H1 (cell line): ENCODE results near the gene ZNF521. TPM values are rescaled to one million over a fixed set of nuclear protein-coding genes. Genes with fewer than 3 reads are reported as not detected.

Experiments
- CTCF ChIA-PET: fragments of 300-600 bp; sonication (Branson Sonifier 250); formaldehyde crosslinking; loops from one replicate; lab custom pipeline; 2021; ENCODE audit not compliant: partially characterized antibody; lab: Charles Lee
- POLR2A ChIA-PET: fragments of 300-600 bp; sonication (Branson Sonifier 250); formaldehyde crosslinking; loops from one replicate; lab custom pipeline; 2021; ENCODE audit warnings: inconsistent platforms; ENCODE audit not compliant: partially characterized antibody; lab: Charles Lee
- DNase-seq, 2 experiments: peaks; one replicate each; pipeline versions ENCODE4 v3.0.0 to v3.0.0-alpha.2; 2010 to 2022; ENCODE audit warnings: low spot score in 2 of 2, low read depth in 1 of 2, mixed read lengths in 1 of 2
- FAIRE-seq: peaks from 2 replicates; lab custom pipeline; 2011; peaks lifted over from hg19 to GRCh38; lab: Jason Lieb, UNC
- H2AFZ ChIP-seq: 2 replicates; pipeline ENCODE4 v1.8.1; 2012; ENCODE audit warnings: low read length, inconsistent platforms
- H2AK5ac ChIP-seq: 2 replicates; pipeline ENCODE4 v1.6.1; 2013; ENCODE audit warnings: low read depth, low read length
- H2BK120ac ChIP-seq: replicated peaks from 2 replicates; pipeline ENCODE3; 2013; ENCODE audit warnings: low read depth, low read length, inconsistent platforms
- H2BK12ac ChIP-seq: 2 replicates; pipeline ENCODE4 v1.6.1; 2013; ENCODE audit warnings: low read depth, low read length
- H2BK15ac ChIP-seq: 2 replicates; pipeline ENCODE4 v1.6.1; 2013; ENCODE audit warnings: low read length
- H2BK20ac ChIP-seq: 2 replicates; pipeline ENCODE4 v1.6.1; 2013; ENCODE audit warnings: low read length
- H2BK5ac ChIP-seq: 2 replicates; pipeline ENCODE4 v1.6.1; 2013; ENCODE audit warnings: low read depth, low read length
- H3K14ac ChIP-seq: 2 replicates; pipeline ENCODE4 v1.6.1; 2013; ENCODE audit warnings: inconsistent platforms; ENCODE audit not compliant: insufficient read length
- H3K18ac ChIP-seq: 2 replicates; pipeline ENCODE4 v1.6.1; 2013; ENCODE audit warnings: low read length; ENCODE audit errors: extremely low read depth
- H3K23ac ChIP-seq: 2 replicates; pipeline ENCODE4 v1.6.1; 2013; ENCODE audit warnings: inconsistent platforms; ENCODE audit not compliant: insufficient read length
- H3K23me2 ChIP-seq: 2 replicates; pipeline ENCODE4 v1.6.1; 2013; ENCODE audit warnings: low read depth, low read length
- H3K27ac ChIP-seq: 2 replicates; pipeline ENCODE4 v1.6.1; 2011; ENCODE audit warnings: low read depth, low read length, inconsistent platforms
- H3K27me3 ChIP-seq, 4 experiments: replicated peaks in 1 of 4; 1 replicate in 1 of 4; 2 replicates in 3 of 4; pipeline versions ENCODE4 v1.6.1 to v1.8.1; 2011 to 2013; ENCODE audit warnings: low read length in 3 of 4, mild to moderate bottlenecking in 3 of 4, inconsistent platforms in 2 of 4, mixed read lengths in 2 of 4, moderate library complexity in 1 of 4; ENCODE audit not compliant: control insufficient read depth in 3 of 4, insufficient read depth in 3 of 4; ENCODE audit errors: extremely low read depth in 1 of 4
- H3K36me3 ChIP-seq, 4 experiments: 2 replicates each; pipeline versions ENCODE4 v1.6.1 to v1.8.1; 2011 to 2013; ENCODE audit warnings: mild to moderate bottlenecking in 4 of 4, low read length in 3 of 4, moderate library complexity in 2 of 4, control low read depth in 1 of 4, inconsistent platforms in 1 of 4; ENCODE audit not compliant: insufficient read depth in 4 of 4, control insufficient read depth in 2 of 4
- H3K4ac ChIP-seq: replicated peaks from 2 replicates; pipeline ENCODE3; 2013; ENCODE audit warnings: low read length, low read depth, mixed read lengths, inconsistent platforms; ENCODE audit not compliant: insufficient read length
- H3K4me1 ChIP-seq, 4 experiments: replicated peaks in 1 of 4; 1 replicate in 1 of 4; 2 replicates in 3 of 4; pipeline versions ENCODE4 v1.6.1 to v1.8.1; 2011 to 2013; ENCODE audit warnings: low read length in 3 of 4, inconsistent platforms in 2 of 4, mixed read lengths in 1 of 4; ENCODE audit not compliant: insufficient read depth in 4 of 4, control insufficient read depth in 3 of 4
- H3K4me2 ChIP-seq, 2 experiments: 2 replicates each; pipeline versions ENCODE4 v1.6.1 to v1.8.1; 2011 to 2013; ENCODE audit warnings: low read depth in 2 of 2, low read length in 2 of 2, control low read depth in 1 of 2, inconsistent platforms in 1 of 2, mild to moderate bottlenecking in 1 of 2; ENCODE audit not compliant: insufficient read depth in 1 of 2
- H3K4me3 ChIP-seq, 4 experiments: fragments of 200-600, 300-600 bp in 1 of 4; sonication (generic), shearing (Covaris generic), sonication (Bioruptor Twin) in 1 of 4; 2 replicates each; pipeline versions ENCODE4 v1.5.1 to v1.8.1; 2011 to 2016; ENCODE audit warnings: low read length in 4 of 4, low read depth in 3 of 4, control low read depth in 2 of 4, inconsistent platforms in 2 of 4, mild to moderate bottlenecking in 2 of 4, mixed read lengths in 1 of 4, moderate library complexity in 1 of 4; ENCODE audit not compliant: insufficient read depth in 2 of 4; ENCODE audit errors: extremely low read depth in 1 of 4
- H3K56ac ChIP-seq: replicated peaks from 2 replicates; pipeline ENCODE3; 2013; ENCODE audit warnings: low read depth, mild to moderate bottlenecking, mixed read lengths, low read length, inconsistent platforms; ENCODE audit not compliant: insufficient read length
- H3K79me1 ChIP-seq: 2 replicates; pipeline ENCODE4 v1.6.1; 2013; ENCODE audit warnings: low read depth, low read length, control low read depth
- H3K79me2 ChIP-seq, 2 experiments: 2 replicates each; pipeline versions ENCODE4 v1.6.1 to v1.8.1; 2012 to 2013; ENCODE audit warnings: low read length in 2 of 2, mild to moderate bottlenecking in 2 of 2, inconsistent platforms in 1 of 2; ENCODE audit not compliant: insufficient read depth in 2 of 2, control insufficient read depth in 1 of 2
- H3K9ac ChIP-seq, 4 experiments: replicated peaks in 1 of 4; 1 replicate in 1 of 4; 2 replicates in 3 of 4; pipeline versions ENCODE4 v1.6.1 to v1.8.1; 2011 to 2013; ENCODE audit warnings: low read depth in 3 of 4, low read length in 3 of 4, control low read depth in 2 of 4, mild to moderate bottlenecking in 2 of 4, moderate library complexity in 2 of 4, inconsistent platforms in 1 of 4; ENCODE audit errors: extremely low read depth in 1 of 4
- H3K9me3 ChIP-seq, 2 experiments: 2 replicates each; pipeline versions ENCODE4 v1.6.1 to v1.8.1; 2012 to 2013; ENCODE audit warnings: mild to moderate bottlenecking in 2 of 2, moderate library complexity in 2 of 2, control low read depth in 1 of 2, inconsistent platforms in 1 of 2, low read depth in 1 of 2, low read length in 1 of 2, mixed read lengths in 1 of 2; ENCODE audit not compliant: insufficient read depth in 2 of 2
- H4K20me1 ChIP-seq, 2 experiments: replicated peaks in 1 of 2; 2 replicates each; pipeline versions ENCODE3 to v1.8.1; 2011 to 2013; ENCODE audit warnings: inconsistent platforms in 2 of 2, low read length in 2 of 2, mild to moderate bottlenecking in 1 of 2; ENCODE audit not compliant: insufficient read depth in 2 of 2, control insufficient read depth in 1 of 2
- H4K5ac ChIP-seq: 2 replicates; pipeline ENCODE4 v1.6.1; 2013; ENCODE audit warnings: low read length, low read depth, mixed read lengths, inconsistent platforms; ENCODE audit not compliant: insufficient read length
- H4K8ac ChIP-seq: 2 replicates; pipeline ENCODE4 v1.8.0; 2013; ENCODE audit warnings: mild to moderate bottlenecking, moderate library complexity, low read length, inconsistent platforms; ENCODE audit not compliant: insufficient read depth; ENCODE audit errors: extremely low read depth
- H4K91ac ChIP-seq: replicated peaks from 2 replicates; pipeline ENCODE3; 2013; ENCODE audit warnings: low read length, mixed read lengths, inconsistent platforms; ENCODE audit not compliant: insufficient read length
- CBX8 ChIP-seq: fragments of 300-800, 300-1000 bp; sonication (generic); IDR thresholded peaks from 2 replicates; pipeline ENCODE4 v1.7.1; 2016; ENCODE audit warnings: low read depth, low read length, borderline replicate concordance
- TAF7 ChIP-seq: optimal IDR thresholded peaks from 2 replicates; pipeline ENCODE3; 2011; ENCODE audit warnings: low read depth, mild to moderate bottlenecking, inconsistent platforms, low read length, moderate library complexity, borderline replicate concordance
- WGBS, 2 experiments: shearing (Covaris generic) in 1 of 2; methylation state at CpG; one replicate each; pipeline versions ENCODE4 v1.1.6 to v1.1.7; 2013 to 2015; ENCODE audit warnings: low lambda C conversion rate in 2 of 2, mixed read lengths in 2 of 2, inconsistent platforms in 1 of 2, low coverage in 1 of 2, missing lambda C conversion rate in 1 of 2; ENCODE audit not compliant: insufficient replicate concordance in 2 of 2, insufficient coverage in 1 of 2, insufficient read length in 1 of 2; ENCODE audit errors: extremely low coverage in 1 of 2, missing lambda C conversion rate in 1 of 2; 5-methylcytosine and 5-hydroxymethylcytosine counted together
- polyA plus RNA-seq, 7 experiments: library from polyadenylated mRNA; depleted of rRNA in 3 of 7; stranded (reverse) in 5 of 7; unstranded in 2 of 7; fragments of >200 nt in 5 of 7; fragments of 200-250 nt in 2 of 7; gene quantifications; 1 replicate in 5 of 7; 2 replicates in 1 of 7; 4 replicates in 1 of 7; pipeline versions ENCODE4 v1.2.1 to v1.2.3, GENCODE V29; 2011 to 2013; ENCODE audit warnings: missing spikeins in 2 of 7, mixed read lengths in 2 of 7
- total RNA-seq: library from RNA; stranded (reverse); fragmentation: NEBNext Ultra II Directional; extraction: Animal tissue kit (Norgen Biotek cat#: 25700); gene quantifications from 2 replicates; pipeline ENCODE4 v1.2.1, GENCODE V29; 2021

The ZNF521 gene
- total and polyA plus RNA-seq, 2 of the 8 experiments (the other 6 are each of a cell fraction or from before 2014, with no cell fraction given) = 9.5 to 15.8 TPM

- H4K20me1 ChIP-seq = no peaks in the 10 kb centered on the region
- H3K4me3 ChIP-seq = no peak overlapping the region
- no peaks in the 10 kb centered on the region for H3K23me2 ChIP-seq
- no peak overlapping the region for H3K23ac ChIP-seq
- H3K9me3 ChIP-seq = no peaks in the 10 kb centered on the region
- peaks cover 0 to 2% (median 0%) of the 10 kb centered on the region in 4 experiments; a peak in 1 of 7 replicates for H3K4me1 ChIP-seq
- H3K79me1 ChIP-seq = no peaks in the 10 kb centered on the region
- H3K9ac ChIP-seq = no peak overlapping the region
- no peak overlapping the region for H4K91ac ChIP-seq
- no peak overlapping the region for H2BK12ac ChIP-seq
- H3K79me2 ChIP-seq = no peaks in the 10 kb centered on the region
- FAIRE-seq = no peak
- CTCF ChIA-PET = interaction anchor here (1.7 kb wide), 1 partner anchor 11 kb away, joined by 5 read pairs; no protein-coding TSS in a partner anchor
- no peak overlapping the region for H2AK5ac ChIP-seq
- no peaks in the 10 kb centered on the region for H3K36me3 ChIP-seq
- H4K8ac ChIP-seq = no peak overlapping the region
- no peak overlapping the region for H3K56ac ChIP-seq
- no peak for DNase-seq
- H2AFZ ChIP-seq = no peak overlapping the region
- no peaks in the 10 kb centered on the region for H3K27me3 ChIP-seq
- WGBS, 2 experiments = 88% methylated on average over 2 of the region's 2 CpGs; no CpG with 5 or more reads in 1 of the 2 experiments
- no peak overlapping the region for H3K4me2 ChIP-seq
- no peak for TF ChIP-seq CBX8
- no peak for TF ChIP-seq TAF7
- no peak overlapping the region for H3K27ac ChIP-seq
- POLR2A ChIA-PET = interaction anchor here (0.8 kb wide), 1 partner anchor 29 kb away, joined by 3 read pairs; no protein-coding TSS in a partner anchor
- no peak overlapping the region for H2BK15ac ChIP-seq
- H2BK120ac ChIP-seq = no peak overlapping the region
- no peak overlapping the region for H4K5ac ChIP-seq
- no peak overlapping the region for H2BK5ac ChIP-seq
- no peak overlapping the region for H3K18ac ChIP-seq
- H3K4ac ChIP-seq = no peak overlapping the region
- no peak overlapping the region for H3K14ac ChIP-seq
- no peak overlapping the region for H2BK20ac ChIP-seq
Observed at GRCh38 chr18:25134861-25135260, 217.1 kb downstream of the ZNF521 start.
